SK-N-SH treated with all-trans-retinoic acid at 6 μM for 48 hours (cell line): ENCODE data around the gene SORCS3.
A peak's percentile ranks its signal among the peaks of the same experiment; 100 is the strongest.

ENCODE experiments used
- ATAC-seq: fragments of 200-7000 bp; cut with Tn5 transposase; 3 replicates; pipeline ENCODE4 v1.9.1; 2020; ENCODE audit warnings: mild to moderate bottlenecking, moderate library complexity
- ARNTL ChIP-seq: fragments of 450-650 bp; formaldehyde crosslinking; IDR thresholded peaks from 2 replicates; pipeline ENCODE4 v1.5.0; 2020; ENCODE audit warnings: low read depth, mild to moderate bottlenecking, moderate library complexity, borderline replicate concordance
- CSDC2 ChIP-seq: fragments of 250-450 bp; sonication (Bioruptor Pico); IDR thresholded peaks from 2 replicates; pipeline ENCODE4 v1.5.0; 2020; ENCODE audit warnings: mild to moderate bottlenecking, moderate library complexity
- GLIS3 ChIP-seq: fragments of 250-450 bp; sonication (Bioruptor Pico); IDR thresholded peaks from 2 replicates; pipeline ENCODE4 v1.5.0; 2020; ENCODE audit warnings: mild to moderate bottlenecking, moderate library complexity
- ISL1 ChIP-seq: fragments of 250-450 bp; sonication (Bioruptor Pico); IDR thresholded peaks from 2 replicates; pipeline ENCODE4 v2.1.2; 2022; ENCODE audit warnings: mild to moderate bottlenecking, moderate library complexity
- OSR1 ChIP-seq: fragments of 250-450 bp; sonication (Bioruptor Pico); IDR thresholded peaks from 2 replicates; pipeline ENCODE4 v1.8.0; 2022; ENCODE audit warnings: moderate library complexity, mild to moderate bottlenecking, inconsistent platforms
- PATZ1 ChIP-seq: fragments of 250-450 bp; sonication (Bioruptor Pico); IDR thresholded peaks from 2 replicates; pipeline ENCODE4 v1.8.0; 2020; ENCODE audit warnings: mild to moderate bottlenecking, moderate library complexity, borderline replicate concordance
- PPARA ChIP-seq: fragments of 250-450 bp; sonication (Bioruptor Pico); IDR thresholded peaks from 2 replicates; pipeline ENCODE4 v1.5.0; 2020; ENCODE audit warnings: mild to moderate bottlenecking, borderline replicate concordance
- SNAI2 ChIP-seq: fragments of 250-450 bp; sonication (Bioruptor Pico); IDR thresholded peaks from 2 replicates; pipeline ENCODE4 v1.5.0; 2020; ENCODE audit warnings: mild to moderate bottlenecking, moderate library complexity
- TCF4 ChIP-seq: fragments of 250-450 bp; sonication (Bioruptor Pico); IDR thresholded peaks from 2 replicates; pipeline ENCODE4 v1.8.0; 2021; ENCODE audit warnings: mild to moderate bottlenecking, moderate library complexity, borderline replicate concordance
- TOX ChIP-seq: fragments of 250-450 bp; sonication (Bioruptor Pico); IDR thresholded peaks from 2 replicates; pipeline ENCODE4 v1.8.0; 2021; ENCODE audit warnings: mild to moderate bottlenecking, moderate library complexity, borderline replicate concordance
- TSHZ2 ChIP-seq: fragments of 250-450 bp; sonication (Bioruptor Pico); IDR thresholded peaks from 2 replicates; pipeline ENCODE4 v1.5.0; 2020; ENCODE audit warnings: mild to moderate bottlenecking, moderate library complexity
- ZC3H10 ChIP-seq: fragments of 250-450 bp; sonication (Bioruptor Pico); IDR thresholded peaks from 2 replicates; pipeline ENCODE4 v1.5.1; 2021; ENCODE audit warnings: mild to moderate bottlenecking, moderate library complexity
- ZFP3 ChIP-seq: fragments of 250-450 bp; sonication (Bioruptor Pico); IDR thresholded peaks from 2 replicates; pipeline ENCODE4 v1.5.0; 2020; ENCODE audit warnings: mild to moderate bottlenecking, moderate library complexity
- ZFP30 ChIP-seq: fragments of 450-650 bp; formaldehyde crosslinking; IDR thresholded peaks from 2 replicates; pipeline ENCODE4 v1.5.0; 2022; ENCODE audit warnings: mild to moderate bottlenecking, moderate library complexity
- ZNF565 ChIP-seq: fragments of 450-650 bp; formaldehyde crosslinking; conservative IDR thresholded peaks from 2 replicates; pipeline ENCODE4 v1.5.0; 2020; ENCODE audit warnings: low read depth, mild to moderate bottlenecking, moderate library complexity
- ZNF70 ChIP-seq: fragments of 450-650 bp; formaldehyde crosslinking; IDR thresholded peaks from 2 replicates; pipeline ENCODE4 v1.5.0; 2020; ENCODE audit warnings: mild to moderate bottlenecking, moderate library complexity
- ZNF8 ChIP-seq: fragments of 450-650 bp; formaldehyde crosslinking; IDR thresholded peaks from 2 replicates; pipeline ENCODE4 v1.5.0; 2020; ENCODE audit warnings: mild to moderate bottlenecking, moderate library complexity
- TF ChIP-seq, protein P1 (sequence below): fragments of 250-450 bp; sonication (Bioruptor Pico); IDR thresholded peaks from 2 replicates; pipeline ENCODE4 v1.5.1; 2021; ENCODE audit warnings: mild to moderate bottlenecking, moderate library complexity
- TF ChIP-seq, protein P2 (sequence below): fragments of 250-450 bp; sonication (Bioruptor Pico); IDR thresholded peaks from 2 replicates; pipeline ENCODE4 v1.8.0; 2021; ENCODE audit warnings: low read depth, mild to moderate bottlenecking, moderate library complexity, borderline replicate concordance

The SORCS3 gene

GRCh38 chr10:104819731-104820130, 178.6 kb downstream of the SORCS3 start (continued):
- TF ChIP-seq, protein P1, sequence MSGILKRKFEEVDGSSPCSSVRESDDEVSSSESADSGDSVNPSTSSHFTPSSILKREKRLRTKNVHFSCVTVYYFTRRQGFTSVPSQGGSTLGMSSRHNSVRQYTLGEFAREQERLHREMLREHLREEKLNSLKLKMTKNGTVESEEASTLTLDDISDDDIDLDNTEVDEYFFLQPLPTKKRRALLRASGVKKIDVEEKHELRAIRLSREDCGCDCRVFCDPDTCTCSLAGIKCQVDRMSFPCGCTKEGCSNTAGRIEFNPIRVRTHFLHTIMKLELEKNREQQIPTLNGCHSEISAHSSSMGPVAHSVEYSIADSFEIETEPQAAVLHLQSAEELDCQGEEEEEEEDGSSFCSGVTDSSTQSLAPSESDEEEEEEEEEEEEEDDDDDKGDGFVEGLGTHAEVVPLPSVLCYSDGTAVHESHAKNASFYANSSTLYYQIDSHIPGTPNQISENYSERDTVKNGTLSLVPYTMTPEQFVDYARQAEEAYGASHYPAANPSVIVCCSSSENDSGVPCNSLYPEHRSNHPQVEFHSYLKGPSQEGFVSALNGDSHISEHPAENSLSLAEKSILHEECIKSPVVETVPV (CRISPR knock-in tag), result no peak
- TF ChIP-seq ZFP30 (CRISPR knock-in tag) (no peak), OSR1 (CRISPR knock-in tag) (no peak)
- TF ChIP-seq, protein P2, sequence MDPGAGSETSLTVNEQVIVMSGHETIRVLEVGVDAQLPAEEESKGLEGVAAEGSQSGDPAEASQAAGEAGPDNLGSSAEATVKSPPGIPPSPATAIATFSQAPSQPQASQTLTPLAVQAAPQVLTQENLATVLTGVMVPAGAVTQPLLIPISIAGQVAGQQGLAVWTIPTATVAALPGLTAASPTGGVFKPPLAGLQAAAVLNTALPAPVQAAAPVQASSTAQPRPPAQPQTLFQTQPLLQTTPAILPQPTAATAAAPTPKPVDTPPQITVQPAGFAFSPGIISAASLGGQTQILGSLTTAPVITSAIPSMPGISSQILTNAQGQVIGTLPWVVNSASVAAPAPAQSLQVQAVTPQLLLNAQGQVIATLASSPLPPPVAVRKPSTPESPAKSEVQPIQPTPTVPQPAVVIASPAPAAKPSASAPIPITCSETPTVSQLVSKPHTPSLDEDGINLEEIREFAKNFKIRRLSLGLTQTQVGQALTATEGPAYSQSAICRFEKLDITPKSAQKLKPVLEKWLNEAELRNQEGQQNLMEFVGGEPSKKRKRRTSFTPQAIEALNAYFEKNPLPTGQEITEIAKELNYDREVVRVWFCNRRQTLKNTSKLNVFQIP, result no peak

DNA sequence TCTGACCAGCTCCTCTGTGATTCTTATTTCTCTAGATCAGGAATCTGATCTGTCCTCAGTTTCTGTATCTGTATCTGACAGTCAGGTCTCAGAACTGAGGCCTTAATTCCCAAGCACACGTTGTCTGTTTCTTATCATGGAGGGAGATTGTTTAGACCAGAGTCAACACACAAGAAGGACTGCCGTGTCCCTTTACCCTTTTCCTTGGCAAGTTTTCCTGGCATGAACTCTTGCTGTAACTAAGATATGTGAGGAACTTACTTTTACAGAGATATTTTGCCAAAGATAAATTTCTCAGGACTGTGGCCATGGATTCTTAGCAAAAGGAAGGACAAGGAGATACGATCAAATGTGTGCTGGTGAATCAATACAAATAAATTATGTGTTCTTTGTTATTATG, 181.0 kb downstream of the SORCS3 start:
- no peak for ATAC-seq
- TF ChIP-seq, protein P1 (CRISPR knock-in tag), result no peak
- TF ChIP-seq TSHZ2 (CRISPR knock-in tag) (no peak), PPARA (CRISPR knock-in tag) (no peak), OSR1 (CRISPR knock-in tag) (no peak), ZFP3 (CRISPR knock-in tag) (no peak), TCF4 (CRISPR knock-in tag) (no peak), ZNF8 (CRISPR knock-in tag) (no peak), ZC3H10 (CRISPR knock-in tag) (no peak), SNAI2 (CRISPR knock-in tag) (no peak), CSDC2 (CRISPR knock-in tag) (no peak), ZNF70 (CRISPR knock-in tag) (no peak), ARNTL (CRISPR knock-in tag) (no peak), ISL1 (CRISPR knock-in tag) (no peak), TOX (no peak), ZFP30 (CRISPR knock-in tag) (no peak), ZNF565 (no peak), GLIS3 (no peak)

DNA sequence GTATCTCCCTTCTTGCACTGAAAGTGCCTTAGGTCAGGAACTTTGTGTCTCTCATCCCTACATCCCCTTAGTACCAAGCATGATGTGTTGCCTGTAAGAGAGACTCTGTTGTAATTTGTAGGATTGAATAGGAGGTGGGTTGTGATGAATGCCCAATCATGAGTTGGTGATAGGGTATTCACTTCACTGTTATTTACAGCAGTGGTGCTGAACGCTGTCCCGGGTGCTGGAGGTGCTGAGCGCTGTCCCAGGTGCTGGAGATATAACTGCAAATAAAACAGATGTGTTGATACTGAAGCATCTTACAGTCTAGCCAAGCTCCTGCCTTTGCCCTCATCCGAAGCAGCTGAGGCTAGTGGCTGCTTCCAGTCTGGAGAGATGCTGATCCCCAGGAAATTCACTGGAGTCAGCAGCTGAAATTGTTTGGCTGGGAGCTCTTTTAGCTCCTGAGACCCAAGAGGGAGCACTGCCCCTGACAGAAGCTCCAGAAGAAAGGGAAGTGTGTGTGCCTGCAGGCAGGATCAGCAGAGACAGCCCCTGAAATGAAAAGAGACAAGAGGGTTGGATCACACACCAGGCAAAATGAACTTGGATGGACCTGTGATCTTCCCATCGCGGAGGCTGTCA, 183.4 kb downstream of the SORCS3 start:
- TF ChIP-seq PATZ1, result no peak
- peak; percentile 64; the same call in 1 of the 2 replicates for TF ChIP-seq PPARA (CRISPR knock-in tag)
- peak; percentile 60; the same call in 1 of the 2 replicates for TF ChIP-seq TSHZ2 (CRISPR knock-in tag)
- no peak for ATAC-seq
